Measurements from ENCODE around the gene RASSF1. TPM values are rescaled to one million over a fixed set of nuclear protein-coding genes. Genes with fewer than 3 reads are reported as not detected.
A peak's percentile ranks its signal among the peaks of the same experiment; 100 is the strongest.

RASSF1 gene
- total RNA-seq, 1 experiment from 2014 or later: 20.0 TPM

DNA sequence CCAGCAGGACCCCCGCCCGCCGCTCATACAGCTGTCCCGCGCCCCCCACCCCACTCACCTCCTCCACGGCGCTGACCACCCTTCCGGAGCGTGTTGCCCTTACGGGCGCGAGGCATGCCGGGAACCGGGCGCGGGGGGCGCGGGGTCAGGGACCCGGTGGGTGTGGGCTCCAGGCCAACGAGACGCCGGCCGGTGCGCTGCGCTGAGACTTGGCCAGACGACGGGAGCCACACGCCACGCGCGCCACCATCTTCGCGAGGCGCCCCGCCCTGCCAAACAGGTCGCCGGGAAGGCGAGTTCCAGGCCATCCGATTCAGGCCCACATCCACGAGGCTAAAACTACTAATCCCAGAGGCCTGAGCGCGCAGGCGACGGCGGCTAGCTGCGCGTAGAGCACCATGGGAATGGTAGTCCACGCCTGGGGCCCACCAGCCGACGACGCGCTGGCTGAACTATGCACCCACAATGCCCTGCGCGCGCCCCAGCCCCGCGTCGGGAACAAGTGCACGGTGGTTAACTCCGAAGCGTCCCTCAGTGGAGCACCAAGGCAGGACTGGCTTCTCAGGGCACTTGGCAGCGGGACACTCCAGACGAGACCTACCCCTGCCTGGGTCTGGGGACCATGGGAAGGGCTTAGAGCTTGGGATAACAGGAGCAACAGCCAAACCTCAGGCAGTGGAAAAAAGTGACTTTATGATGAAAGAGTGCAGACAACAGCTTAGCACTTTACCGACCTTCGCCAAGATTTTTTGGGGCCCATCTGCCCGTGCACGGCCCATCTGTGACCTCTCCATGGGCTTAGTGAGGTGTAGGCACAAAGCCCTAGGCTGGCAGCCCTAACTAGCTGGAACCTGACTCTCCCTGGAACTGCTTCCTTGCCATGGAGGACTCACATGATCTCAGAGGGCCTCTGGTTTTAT is 48.2 kb downstream of the RASSF1 start, which contains the start of gene IFRD2:
IFRD2 (minus strand) TSS at position 271 of the 920 bp plus-strand sequence; CDS start at position 116, 155 bp downstream.
- Histone ChIP-seq H3K4me2 (ENCODE audit: low read length) (peak within 1 kb of the TSS; percentile 100), H3K9me3 (ENCODE audit: low read length) (no peaks in the 10 kb centered on the region), H3K27me3 (ENCODE audit: low read length) (no peaks in the 10 kb centered on the region), H3K4me1 (ENCODE audit: insufficient read depth, low read length) (peaks cover 6% of the 10 kb centered on the region), H3K9ac (ENCODE audit: low read length) (peak within 1 kb of the TSS; percentile 97), H3F3A (ENCODE audit: low read length, unreplicated experiment) (peaks cover 4% of the 10 kb centered on the region), H3K36me3 (ENCODE audit: low read depth, low read length) (peaks cover 32% of the 10 kb centered on the region), H3K9me2 (replicated peaks; ENCODE audit: low read length) (no peaks in the 10 kb centered on the region), H4K20me1 (ENCODE audit: low read length) (no peaks in the 10 kb centered on the region), H3K79me2 (ENCODE audit: low read length) (peaks cover 32% of the 10 kb centered on the region), H3K4me3 (ENCODE audit: low read length) (peak within 1 kb of the TSS; percentile 97), H3K27ac (ENCODE audit: low read length) (peak within 1 kb of the TSS; percentile 81), H2AFZ (ENCODE audit: low read length) (peak within 1 kb of the TSS; percentile 85)
- peak; percentile 98 for DNase-seq
- CTCF ChIA-PET: interaction anchor here (0.7 to 0.9 kb wide), 2 partner anchors 32 to 36 kb away, joined by 3 to 5 read pairs; no protein-coding TSS in a partner anchor
- BruUV-seq (replicated peaks): TSS peak; percentile 98
- ATAC-seq: peak; percentile 98
- intact Hi-C loops (cut with micrococcal nuclease): no loop called here
- POLR2A ChIA-PET (ENCODE audit: unreplicated experiment): interaction anchor here (1.4 to 1.5 kb wide), 2 partner anchors 24 to 45 kb away, joined by 4 to 5 read pairs; no protein-coding TSS in a partner anchor
- no peak for TF ChIP-seq EZH2 (IDR thresholded peaks at IDR 0.05; ENCODE audit: low read length, unreplicated experiment)
- no peak for TF ChIP-seq EZH2phosphoT487 (IDR thresholded peaks at IDR 0.05; ENCODE audit: borderline replicate concordance, low read length)
- TF ChIP-seq, protein P1, sequence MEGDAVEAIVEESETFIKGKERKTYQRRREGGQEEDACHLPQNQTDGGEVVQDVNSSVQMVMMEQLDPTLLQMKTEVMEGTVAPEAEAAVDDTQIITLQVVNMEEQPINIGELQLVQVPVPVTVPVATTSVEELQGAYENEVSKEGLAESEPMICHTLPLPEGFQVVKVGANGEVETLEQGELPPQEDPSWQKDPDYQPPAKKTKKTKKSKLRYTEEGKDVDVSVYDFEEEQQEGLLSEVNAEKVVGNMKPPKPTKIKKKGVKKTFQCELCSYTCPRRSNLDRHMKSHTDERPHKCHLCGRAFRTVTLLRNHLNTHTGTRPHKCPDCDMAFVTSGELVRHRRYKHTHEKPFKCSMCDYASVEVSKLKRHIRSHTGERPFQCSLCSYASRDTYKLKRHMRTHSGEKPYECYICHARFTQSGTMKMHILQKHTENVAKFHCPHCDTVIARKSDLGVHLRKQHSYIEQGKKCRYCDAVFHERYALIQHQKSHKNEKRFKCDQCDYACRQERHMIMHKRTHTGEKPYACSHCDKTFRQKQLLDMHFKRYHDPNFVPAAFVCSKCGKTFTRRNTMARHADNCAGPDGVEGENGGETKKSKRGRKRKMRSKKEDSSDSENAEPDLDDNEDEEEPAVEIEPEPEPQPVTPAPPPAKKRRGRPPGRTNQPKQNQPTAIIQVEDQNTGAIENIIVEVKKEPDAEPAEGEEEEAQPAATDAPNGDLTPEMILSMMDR (conservative IDR thresholded peaks at IDR 0.05; ENCODE audit: low read depth, low read length): no peak

DNA sequence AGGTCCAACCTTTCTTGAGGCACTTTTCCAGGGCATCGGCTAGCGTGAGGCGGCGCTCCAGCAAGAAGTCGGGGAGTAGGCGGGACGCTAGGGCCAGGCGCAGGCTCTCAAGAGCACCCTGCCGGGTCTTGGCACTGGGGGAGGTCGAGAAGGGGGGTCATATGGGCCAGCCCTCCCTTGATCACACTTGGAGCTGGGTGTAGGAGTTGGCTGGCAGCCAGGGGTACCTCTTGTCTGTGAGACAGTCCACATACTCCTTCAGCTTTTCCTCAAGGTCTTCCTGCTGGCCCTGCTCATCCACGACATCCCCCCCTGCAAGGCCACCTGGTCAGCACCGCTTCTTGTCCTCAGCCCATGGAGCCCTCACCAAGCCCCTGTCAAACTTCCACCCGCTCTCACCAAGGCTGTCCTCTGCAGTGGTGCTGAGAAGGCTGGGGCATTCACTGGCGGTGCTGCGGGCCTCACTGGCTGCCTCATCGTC is 50.4 kb downstream of the RASSF1 start:
- H3K36me3 ChIP-seq (ENCODE audit: low read depth, low read length): peaks cover 35% of the 10 kb centered on the region
- ChIA-PET CTCF (no interaction called here), POLR2A (ENCODE audit: unreplicated experiment) (no interaction called here)
- H3K9ac ChIP-seq (ENCODE audit: low read length): no peak overlapping the region
- no peaks in the 10 kb centered on the region for H3K9me3 ChIP-seq (ENCODE audit: low read length)
- ATAC-seq: no peak
- no peaks in the 10 kb centered on the region for H4K20me1 ChIP-seq (ENCODE audit: low read length)
- peaks cover 4% of the 10 kb centered on the region for H3F3A ChIP-seq (ENCODE audit: low read length, unreplicated experiment)
- H3K4me3 ChIP-seq (ENCODE audit: low read length): no peak overlapping the region; the same call in 1 of the 2 replicates
- no peak overlapping the region for H3K27ac ChIP-seq (ENCODE audit: low read length)
- H3K4me2 ChIP-seq (ENCODE audit: low read length): peak overlapping the region; percentile 100
- intact Hi-C loops (cut with micrococcal nuclease): no loop called here
- peaks cover 32% of the 10 kb centered on the region for H3K79me2 ChIP-seq (ENCODE audit: low read length)
- H3K4me1 ChIP-seq (ENCODE audit: insufficient read depth, low read length): peaks cover 6% of the 10 kb centered on the region
- H3K9me2 ChIP-seq (replicated peaks; ENCODE audit: low read length): no peaks in the 10 kb centered on the region
- no peak for DNase-seq
- TF ChIP-seq, protein P1 (conservative IDR thresholded peaks at IDR 0.05; ENCODE audit: low read depth, low read length): no peak
- TF ChIP-seq EZH2phosphoT487 (IDR thresholded peaks at IDR 0.05; ENCODE audit: borderline replicate concordance, low read length) (no peak), EZH2 (IDR thresholded peaks at IDR 0.05; ENCODE audit: low read length, unreplicated experiment) (no peak)
- no peaks in the 10 kb centered on the region for H3K27me3 ChIP-seq (ENCODE audit: low read length)
- BruUV-seq (replicated peaks): no TSS peak
- H2AFZ ChIP-seq (ENCODE audit: low read length): no peak overlapping the region

All from PC-3 (cell line).